H54 (cell line): ENCODE results near the gene ARHGAP30.
"Not testable (repeated sequence)": the region's sequence is repeated elsewhere in the genome, so short reads cannot be mapped to it uniquely, and the experiment has no call there.

Source experiments
- DNase-seq: peaks from one replicate; pipeline ENCODE4 v3.0.0; 2011; ENCODE audit warnings: low spot score, mixed read lengths; ENCODE audit not compliant: insufficient read length
- FAIRE-seq: peaks from 3 replicates; lab custom pipeline; 2011; peaks lifted over from hg19 to GRCh38; lab: Jason Lieb, UNC
- POLR2A ChIP-seq: IDR thresholded peaks from 2 replicates; pipeline ENCODE4 v1.6.1; 2011; ENCODE audit warnings: low read depth, mild to moderate bottlenecking, low read length

ARHGAP30 gene, protein sequence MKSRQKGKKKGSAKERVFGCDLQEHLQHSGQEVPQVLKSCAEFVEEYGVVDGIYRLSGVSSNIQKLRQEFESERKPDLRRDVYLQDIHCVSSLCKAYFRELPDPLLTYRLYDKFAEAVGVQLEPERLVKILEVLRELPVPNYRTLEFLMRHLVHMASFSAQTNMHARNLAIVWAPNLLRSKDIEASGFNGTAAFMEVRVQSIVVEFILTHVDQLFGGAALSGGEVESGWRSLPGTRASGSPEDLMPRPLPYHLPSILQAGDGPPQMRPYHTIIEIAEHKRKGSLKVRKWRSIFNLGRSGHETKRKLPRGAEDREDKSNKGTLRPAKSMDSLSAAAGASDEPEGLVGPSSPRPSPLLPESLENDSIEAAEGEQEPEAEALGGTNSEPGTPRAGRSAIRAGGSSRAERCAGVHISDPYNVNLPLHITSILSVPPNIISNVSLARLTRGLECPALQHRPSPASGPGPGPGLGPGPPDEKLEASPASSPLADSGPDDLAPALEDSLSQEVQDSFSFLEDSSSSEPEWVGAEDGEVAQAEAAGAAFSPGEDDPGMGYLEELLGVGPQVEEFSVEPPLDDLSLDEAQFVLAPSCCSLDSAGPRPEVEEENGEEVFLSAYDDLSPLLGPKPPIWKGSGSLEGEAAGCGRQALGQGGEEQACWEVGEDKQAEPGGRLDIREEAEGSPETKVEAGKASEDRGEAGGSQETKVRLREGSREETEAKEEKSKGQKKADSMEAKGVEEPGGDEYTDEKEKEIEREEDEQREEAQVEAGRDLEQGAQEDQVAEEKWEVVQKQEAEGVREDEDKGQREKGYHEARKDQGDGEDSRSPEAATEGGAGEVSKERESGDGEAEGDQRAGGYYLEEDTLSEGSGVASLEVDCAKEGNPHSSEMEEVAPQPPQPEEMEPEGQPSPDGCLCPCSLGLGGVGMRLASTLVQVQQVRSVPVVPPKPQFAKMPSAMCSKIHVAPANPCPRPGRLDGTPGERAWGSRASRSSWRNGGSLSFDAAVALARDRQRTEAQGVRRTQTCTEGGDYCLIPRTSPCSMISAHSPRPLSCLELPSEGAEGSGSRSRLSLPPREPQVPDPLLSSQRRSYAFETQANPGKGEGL

DNA sequence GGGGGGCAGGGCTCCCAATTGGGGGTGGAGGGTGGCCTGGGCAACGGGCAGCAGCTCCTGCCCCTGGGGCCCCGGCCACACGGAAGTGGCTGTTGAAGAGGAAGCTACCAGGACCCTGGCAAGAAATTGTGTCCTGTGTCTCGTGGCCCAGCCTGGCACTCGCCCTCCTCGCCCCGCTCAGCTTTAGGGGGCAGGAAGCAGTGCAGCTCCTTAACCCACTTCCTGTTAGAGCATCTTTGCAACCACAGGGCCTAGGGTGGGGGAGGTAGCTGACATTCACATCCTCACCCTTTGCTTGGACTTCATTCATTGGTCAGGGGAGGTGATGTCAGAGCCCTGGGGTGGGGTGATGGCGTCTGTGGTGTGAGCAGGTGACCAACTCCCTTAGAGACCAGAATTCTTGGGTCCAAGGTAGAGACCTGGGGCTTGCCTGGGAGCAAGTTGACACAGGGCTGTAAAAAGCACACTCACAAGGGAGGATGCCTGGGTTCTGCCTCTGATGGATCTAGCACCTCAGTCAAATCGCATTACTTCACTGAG lies at the start of gene ARHGAP30:
Gene ARHGAP30, minus strand, starts transcription at position 161 of the 540 bp plus-strand sequence. CDS start 267 bp downstream, outside the sequence.
- DNase-seq (no peak), FAIRE-seq (no peak)
- no peak for TF ChIP-seq POLR2A

DNA sequence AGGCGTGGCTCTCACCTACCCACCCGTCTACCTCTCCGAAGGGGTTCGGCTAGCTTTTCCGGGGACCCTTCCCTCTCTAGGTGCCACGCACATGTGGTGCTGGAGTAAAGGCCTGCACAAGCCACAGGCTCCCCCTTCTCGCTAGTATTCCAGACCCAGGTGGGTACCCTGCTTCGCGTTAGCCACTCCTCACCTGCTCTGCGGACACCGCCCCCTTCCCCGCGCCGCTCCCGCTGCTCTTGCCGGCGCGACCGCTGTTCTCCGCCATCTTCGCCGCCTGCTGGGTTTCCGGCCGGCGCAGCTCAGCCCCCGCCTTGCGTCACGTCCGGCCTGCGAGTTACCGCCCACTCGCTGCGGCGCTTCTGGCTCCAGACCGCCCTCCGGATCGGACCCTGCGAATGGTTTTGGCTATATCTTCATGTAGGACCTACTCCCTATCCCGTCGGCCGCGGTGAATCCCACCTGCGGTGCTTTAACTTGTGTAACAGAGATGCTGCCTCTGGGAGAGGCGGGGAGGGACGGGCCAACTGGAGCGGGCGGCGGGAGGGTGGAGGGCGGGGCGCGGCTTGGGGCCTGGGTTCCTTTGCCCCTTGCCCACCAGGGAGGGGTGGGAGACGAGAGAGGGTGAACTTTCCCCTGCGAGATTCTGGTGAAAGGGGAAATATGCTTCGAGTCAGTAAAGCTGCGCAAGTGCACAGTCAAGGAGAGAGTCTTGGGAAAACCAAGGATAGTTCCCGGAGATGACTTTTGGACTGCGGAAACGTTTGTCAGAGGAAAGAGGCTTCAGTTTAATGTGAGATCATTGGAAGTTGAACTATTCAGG lies 48.3 kb upstream of the ARHGAP30 start, which contains the start of the genes NIT1 and PFDN2:
Gene NIT1, plus strand, starts transcription at position 347 of the 823 bp plus-strand sequence. Its CDS starts 72 bp downstream, at position 419.
Gene PFDN2, minus strand, starts transcription at position 279 of the 823 bp plus-strand sequence. Its CDS starts 11 bp downstream, at position 268.
- DNase-seq (peak; percentile 79), FAIRE-seq (no peak)
- peak; percentile 95 for TF ChIP-seq POLR2A

GRCh38 chr1:161115961-161116360 lies 46.3 kb upstream of the ARHGAP30 start:
- not testable (repeated sequence) for DNase-seq, FAIRE-seq

GRCh38 chr1:161115132-161115711 lies 45.5 kb upstream of the ARHGAP30 start:
- DNase-seq (peak; percentile 62), FAIRE-seq (peak; percentile 70)
- TF ChIP-seq POLR2A = no peak

GRCh38 chr1:161114556-161114955 lies 44.9 kb upstream of the ARHGAP30 start:
- no peak for FAIRE-seq
- DNase-seq = no peak
- no peak for TF ChIP-seq POLR2A

GRCh38 chr1:161113915-161114314 lies 44.2 kb upstream of the ARHGAP30 start:
- DNase-seq = no peak
- no peak for TF ChIP-seq POLR2A
- FAIRE-seq = no peak

DNA sequence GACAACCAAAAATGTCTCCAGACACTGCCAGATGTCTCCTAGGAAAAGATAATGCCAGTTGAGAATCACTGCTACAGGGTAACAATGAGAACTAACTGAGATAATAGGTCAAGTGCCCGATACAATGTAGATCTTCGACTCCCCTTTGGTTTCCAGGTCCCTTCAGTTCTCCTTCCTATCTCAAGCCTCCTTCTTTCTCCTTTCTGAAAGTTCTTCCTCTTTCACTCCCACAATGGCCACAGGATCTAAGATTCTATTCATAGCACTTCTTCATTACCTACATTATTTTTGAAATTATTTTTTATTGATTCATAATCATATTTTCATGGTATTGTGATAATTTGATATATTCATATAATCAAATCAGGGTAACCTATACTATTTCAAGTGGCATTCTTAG lies 41.8 kb upstream of the ARHGAP30 start:
- FAIRE-seq (no peak), DNase-seq (no peak)
- TF ChIP-seq POLR2A = no peak

DNA sequence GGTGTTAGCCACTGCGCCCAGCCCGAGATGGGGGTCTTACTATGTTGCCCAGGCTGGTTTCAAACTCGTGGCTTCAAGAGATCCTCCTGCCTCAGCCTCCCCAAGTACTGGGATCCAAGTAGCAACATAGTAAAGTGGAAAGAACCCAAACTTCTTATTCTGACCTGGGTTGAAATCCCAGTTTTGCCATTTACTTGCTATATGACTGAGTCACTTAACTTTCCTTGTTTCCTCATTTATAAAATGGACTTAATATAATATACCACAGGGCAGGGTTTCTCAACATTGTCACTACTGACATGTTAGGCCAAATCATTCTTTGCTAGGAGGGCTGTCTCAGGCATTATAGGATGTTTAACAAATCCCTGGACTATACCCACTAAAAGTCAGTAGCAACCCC lies 41.4 kb upstream of the ARHGAP30 start:
- FAIRE-seq = no peak
- DNase-seq = no peak
- TF ChIP-seq POLR2A = no peak

- no peak for DNase-seq
- TF ChIP-seq POLR2A = no peak
- FAIRE-seq = no peak
Measured at GRCh38 chr1:161106431-161106830, 36.7 kb upstream of the ARHGAP30 start.

- DNase-seq = no peak
Measured at GRCh38 chr1:161100556-161100955, 30.9 kb upstream of the ARHGAP30 start.

DNA sequence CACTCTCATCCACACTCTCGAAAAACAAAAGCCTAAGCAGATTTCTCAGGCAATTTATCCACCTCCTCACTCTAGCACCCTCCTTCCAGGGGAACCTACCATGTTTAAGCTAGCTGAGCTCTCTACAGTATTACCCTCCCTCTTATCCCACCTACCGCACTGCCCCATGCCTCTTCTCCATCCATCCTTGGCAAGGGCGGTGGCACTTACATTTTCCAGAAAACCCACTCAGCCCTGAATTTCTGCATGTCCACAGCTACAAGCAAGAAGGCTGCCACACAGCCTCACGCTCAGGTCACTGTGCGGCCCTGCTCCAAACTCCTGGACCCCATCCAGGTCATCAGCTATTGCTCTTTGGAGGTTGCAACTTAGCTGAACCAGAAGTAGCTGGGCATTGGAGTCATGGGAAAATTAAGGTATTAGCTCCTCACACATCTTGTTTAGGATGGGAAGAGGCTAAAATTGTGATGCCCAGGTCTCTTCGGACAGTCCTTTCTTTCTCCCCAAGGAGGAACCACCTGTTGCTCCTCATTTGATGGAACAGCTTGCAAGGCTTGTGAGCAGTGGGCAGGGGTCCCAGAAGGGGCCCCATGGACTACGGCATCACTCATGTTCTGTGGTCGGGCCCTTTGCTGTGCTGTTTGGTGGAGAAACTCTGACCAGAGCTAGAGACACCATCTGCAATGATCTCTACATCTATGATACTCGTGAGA lies 29.6 kb upstream of the ARHGAP30 start:
- FAIRE-seq = no peak
- DNase-seq = no peak
- TF ChIP-seq POLR2A = no peak

More at GRCh38 chr1:161100556-161100955, 30.9 kb upstream of the ARHGAP30 start:
- no peak for TF ChIP-seq POLR2A
- FAIRE-seq = no peak
